GM21447 (cell line): ENCODE results near the gene STK10.

Experiments
- ATAC-seq: cut with Tn5 transposase; IDR thresholded peaks from one replicate; pipeline ENCODE4 v1.9.1; 2021; ENCODE audit not compliant: unreplicated experiment

The STK10 gene

GRCh38 chr5:172091956-172092732 lies 95.9 kb downstream of the STK10 start:
- ATAC-seq: no peak

- no peak for ATAC-seq
Measured at GRCh38 chr5:172090976-172091547, 97.0 kb downstream of the STK10 start.

GRCh38 chr5:172089298-172090117 lies 98.5 kb downstream of the STK10 start:
- ATAC-seq: no peak

- no peak for ATAC-seq
Measured at GRCh38 chr5:172088801-172089200, 99.2 kb downstream of the STK10 start.

GRCh38 chr5:172086194-172086975 lies 101.6 kb downstream of the STK10 start:
- no peak for ATAC-seq

- no peak for ATAC-seq
Measured at GRCh38 chr5:172085738-172086137, 102.3 kb downstream of the STK10 start.

- no peak for ATAC-seq
Measured at GRCh38 chr5:172082180-172082579, 105.8 kb downstream of the STK10 start.

- ATAC-seq: no peak
Measured at GRCh38 chr5:172079876-172080275, 108.1 kb downstream of the STK10 start.

GRCh38 chr5:172078726-172079345 lies 109.2 kb downstream of the STK10 start:
- ATAC-seq: no peak

- no peak for ATAC-seq
Measured at GRCh38 chr5:172077664-172078425, 110.2 kb downstream of the STK10 start.

GRCh38 chr5:172076761-172077244 lies 111.2 kb downstream of the STK10 start:
- ATAC-seq: no peak

GRCh38 chr5:172075656-172076055 lies 112.4 kb downstream of the STK10 start:
- no peak for ATAC-seq

- no peak for ATAC-seq
Measured at GRCh38 chr5:172074896-172075295, 113.1 kb downstream of the STK10 start.

- ATAC-seq: no peak
Measured at GRCh38 chr5:172071309-172071875, 116.6 kb downstream of the STK10 start.

- no peak for ATAC-seq
Measured at GRCh38 chr5:172065431-172066065, 122.5 kb downstream of the STK10 start.

GRCh38 chr5:172064766-172065165 lies 123.3 kb downstream of the STK10 start:
- no peak for ATAC-seq

- ATAC-seq: no peak
Measured at GRCh38 chr5:172064358-172064757, 123.7 kb downstream of the STK10 start.

- ATAC-seq: no peak
Measured at GRCh38 chr5:172063463-172064235, 124.4 kb downstream of the STK10 start.
